T-helper 17 cell (primary cell): ENCODE results near the gene CACNA1E. TPM values are rescaled to one million over a fixed set of nuclear protein-coding genes. Genes with fewer than 3 reads are reported as not detected.

Source experiments
- ATAC-seq: fragments of 150-1000 bp; cut with Tn5 transposase; 2 replicates; pipeline ENCODE4 v1.10.0; 2021; ENCODE audit warnings: mild to moderate bottlenecking, moderate library complexity
- DNase-seq, 3 donors: peaks; one replicate each; pipeline versions ENCODE4 v3.0.0 to v3.0.0-alpha.2; 2020 to 2021
- H3K9me3 ChIP-seq: one replicate; pipeline ENCODE4 v1.7.0; 2013; ENCODE audit warnings: low read length, mild to moderate bottlenecking; ENCODE audit not compliant: control insufficient read depth, poor library complexity, severe bottlenecking
- H3K27ac Mint-ChIP-seq: one replicate; pipeline ENCODE4 v1.8.0; 2022; ENCODE audit warnings: mild to moderate bottlenecking, moderate library complexity, mixed read lengths
- H3K27me3 Mint-ChIP-seq: one replicate; pipeline ENCODE4 v1.8.0; 2022; ENCODE audit warnings: mixed read lengths
- H3K36me3 Mint-ChIP-seq: one replicate; pipeline ENCODE4 v1.8.0; 2022; ENCODE audit warnings: low read depth, mixed read lengths
- H3K4me1 Mint-ChIP-seq: one replicate; pipeline ENCODE4 v1.8.0; 2022; ENCODE audit warnings: mild to moderate bottlenecking, mixed read lengths
- H3K4me3 Mint-ChIP-seq: one replicate; pipeline ENCODE4 v1.8.0; 2022; ENCODE audit warnings: mild to moderate bottlenecking, moderate library complexity, mixed read lengths
- total RNA-seq, 4 donors: library from RNA in 2 of 4; stranded (reverse) in 2 of 4; gene quantifications; one replicate each; pipeline ENCODE4 v1.2.3 and lab custom pipeline; 2022 to 2026

CACNA1E gene
- total RNA-seq, 2 donors from 2014 or later: not detected

DNA sequence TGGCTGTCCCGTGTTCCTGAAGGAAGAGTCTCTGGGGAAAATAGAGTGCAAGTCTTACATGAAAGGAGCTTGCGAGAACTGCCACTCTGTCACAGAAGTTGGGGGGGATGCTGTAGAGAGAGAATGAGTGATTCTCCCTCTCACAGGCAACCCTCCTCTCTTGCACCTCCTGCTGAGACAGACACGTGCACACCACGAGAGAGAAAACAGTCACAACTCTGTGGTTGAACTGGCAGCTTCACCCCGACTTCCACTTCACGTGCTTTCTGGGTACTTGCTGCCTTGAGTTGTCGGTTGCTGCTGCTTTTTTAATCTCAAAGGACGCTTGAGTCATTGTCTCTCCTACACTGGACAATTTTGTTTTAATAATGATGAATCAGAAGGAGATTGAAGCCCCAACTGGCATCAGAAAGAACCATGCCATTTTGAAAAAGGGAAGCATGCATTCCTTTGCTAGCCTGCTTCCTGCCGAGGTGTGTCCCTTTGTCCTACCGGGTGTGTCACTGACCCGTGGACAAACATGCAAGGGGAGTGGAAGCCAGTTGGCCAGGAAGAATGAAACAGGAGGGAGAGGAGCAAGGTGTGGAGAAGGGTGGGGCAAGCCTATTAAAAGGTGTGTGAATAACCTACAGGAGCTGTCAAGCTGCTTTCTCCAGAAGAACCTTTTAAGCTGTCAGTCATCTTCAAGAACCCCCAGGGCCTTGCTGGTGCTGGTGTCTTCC lies 164.2 kb downstream of the CACNA1E start:
- Mint-ChIP-seq H3K36me3 (no peaks in the 10 kb centered on the region), H3K27ac (no peak overlapping the region), H3K27me3 (peaks cover 74% of the 10 kb centered on the region), H3K4me1 (peaks cover 2% of the 10 kb centered on the region), H3K4me3 (no peak overlapping the region)
- no peak for ATAC-seq
- no peak for DNase-seq
- no peaks in the 10 kb centered on the region for H3K9me3 ChIP-seq

DNA sequence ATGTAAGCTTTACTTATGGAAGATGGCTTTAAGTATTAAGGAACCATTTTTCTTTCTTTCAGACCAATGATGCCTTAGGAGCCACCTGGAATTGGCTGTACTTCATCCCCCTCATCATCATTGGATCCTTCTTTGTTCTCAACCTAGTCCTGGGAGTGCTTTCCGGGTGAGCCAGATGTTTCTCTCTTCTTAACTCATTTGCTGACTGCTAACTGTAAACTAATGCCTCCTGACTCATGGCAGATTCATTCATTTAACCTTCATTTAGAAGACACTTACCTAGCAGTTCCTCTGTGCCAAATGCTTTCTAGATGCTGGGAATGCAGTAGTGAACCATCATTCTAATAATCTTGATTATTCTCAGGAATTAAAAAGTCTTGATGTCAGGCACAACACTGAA lies 168.0 kb downstream of the CACNA1E start:
- H3K27ac Mint-ChIP-seq: no peak overlapping the region
- no peak overlapping the region for H3K4me3 Mint-ChIP-seq
- H3K27me3 Mint-ChIP-seq: peaks cover 49% of the 10 kb centered on the region
- peaks cover 2% of the 10 kb centered on the region for H3K4me1 Mint-ChIP-seq
- ATAC-seq: no peak
- H3K36me3 Mint-ChIP-seq: no peaks in the 10 kb centered on the region
- DNase-seq: no peak
- no peaks in the 10 kb centered on the region for H3K9me3 ChIP-seq

DNA sequence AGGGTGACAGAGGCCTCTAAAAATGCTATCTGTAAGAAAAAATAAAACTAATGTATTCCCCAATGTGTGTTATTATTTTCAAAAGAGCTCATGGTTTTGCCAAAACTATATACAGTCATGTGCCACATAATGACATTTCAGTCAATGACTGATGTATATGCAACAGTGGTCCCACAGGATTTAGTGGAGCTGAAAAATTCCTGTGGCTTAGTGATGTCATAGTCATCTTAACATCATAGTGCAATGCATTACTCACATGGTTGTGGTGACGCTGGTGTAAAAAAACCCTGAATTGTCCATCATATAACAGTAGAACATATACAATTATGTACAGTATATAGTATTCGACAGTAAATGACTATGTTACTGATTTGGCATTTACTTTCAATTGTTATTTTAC lies 172.4 kb downstream of the CACNA1E start:
- no peak overlapping the region for H3K27ac Mint-ChIP-seq
- peaks cover 16% of the 10 kb centered on the region for H3K27me3 Mint-ChIP-seq
- H3K4me3 Mint-ChIP-seq: no peak overlapping the region
- DNase-seq (no peak), ATAC-seq (no peak)
- H3K4me1 Mint-ChIP-seq: no peaks in the 10 kb centered on the region
- no peaks in the 10 kb centered on the region for H3K36me3 Mint-ChIP-seq
- H3K9me3 ChIP-seq: no peaks in the 10 kb centered on the region

DNA sequence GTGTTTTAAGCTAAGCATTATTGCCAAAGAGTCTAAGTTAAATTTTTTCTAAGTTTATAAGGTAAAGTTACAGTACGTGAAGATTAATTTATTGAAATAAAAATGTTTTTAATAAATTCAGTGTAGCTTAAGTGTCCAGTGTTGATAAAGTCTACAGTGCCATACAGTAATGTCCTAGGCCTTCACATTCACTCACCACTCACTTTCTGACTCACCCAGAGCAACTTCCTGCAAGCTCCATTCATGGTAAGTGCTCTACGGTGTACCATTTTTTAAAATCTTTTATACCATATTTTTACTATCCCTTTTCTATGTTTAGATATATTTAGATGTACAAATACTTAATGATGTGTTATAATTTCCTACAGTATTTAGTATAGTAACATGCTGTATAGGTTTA lies 173.2 kb downstream of the CACNA1E start:
- ATAC-seq (no peak), DNase-seq (no peak)
- peaks cover 10% of the 10 kb centered on the region for H3K27me3 Mint-ChIP-seq
- no peaks in the 10 kb centered on the region for H3K9me3 ChIP-seq
- no peak overlapping the region for H3K27ac Mint-ChIP-seq
- no peak overlapping the region for H3K4me3 Mint-ChIP-seq
- H3K4me1 Mint-ChIP-seq: no peaks in the 10 kb centered on the region
- H3K36me3 Mint-ChIP-seq: no peaks in the 10 kb centered on the region

DNA sequence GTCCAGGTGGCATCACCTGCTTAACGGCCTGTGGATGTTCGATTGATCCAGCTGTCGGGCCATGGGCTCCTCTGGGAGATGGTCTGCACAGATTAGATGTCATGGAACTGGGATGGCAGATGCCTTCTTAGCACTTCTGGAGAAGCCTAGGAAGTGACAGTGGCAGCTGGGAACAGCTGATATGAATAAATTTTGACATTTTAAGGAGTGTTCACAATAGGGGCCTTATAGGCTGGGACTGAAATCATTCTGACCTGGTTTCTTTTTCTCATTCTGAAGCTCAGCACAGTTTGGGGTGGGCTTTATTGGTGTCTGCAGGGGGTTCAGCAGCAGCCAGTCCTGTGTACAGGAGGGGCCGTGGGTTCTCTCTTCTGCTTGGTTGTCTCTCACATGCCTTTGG lies 175.3 kb downstream of the CACNA1E start:
- DNase-seq: no peak
- Mint-ChIP-seq H3K27me3 (peaks cover 9% of the 10 kb centered on the region), H3K4me3 (no peak overlapping the region), H3K4me1 (no peaks in the 10 kb centered on the region), H3K36me3 (no peaks in the 10 kb centered on the region), H3K27ac (no peak overlapping the region)
- H3K9me3 ChIP-seq: no peaks in the 10 kb centered on the region
- no peak for ATAC-seq

DNA sequence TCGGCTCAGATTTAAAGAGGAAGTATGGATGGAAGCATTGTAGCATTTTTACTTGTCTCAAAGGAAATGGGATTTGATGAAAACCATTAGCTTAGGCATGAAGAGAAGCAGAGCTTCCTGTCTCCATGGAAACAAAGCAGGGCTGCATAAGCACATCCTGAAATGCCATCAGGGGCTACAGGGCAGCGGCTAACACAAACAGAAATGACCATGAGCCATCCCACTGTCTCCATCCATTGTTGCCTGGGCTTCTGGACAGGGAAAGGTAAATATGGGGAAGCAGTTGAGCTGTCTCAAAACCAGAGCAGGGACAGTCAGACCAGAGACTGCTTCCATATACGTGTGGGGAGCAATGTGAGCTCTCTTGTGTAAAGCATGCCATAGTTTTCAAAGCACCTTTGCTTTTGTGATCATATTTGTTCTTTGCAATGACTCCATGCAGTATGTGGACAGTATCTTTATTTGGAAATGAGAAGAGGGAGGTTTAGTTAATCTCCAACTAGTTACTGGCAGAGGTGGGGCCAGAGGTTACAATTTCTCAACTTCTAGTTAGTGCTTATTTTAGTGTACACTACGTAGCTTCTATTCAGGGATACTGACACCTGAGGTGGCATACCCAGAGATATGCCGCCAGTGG lies 176.1 kb downstream of the CACNA1E start:
- peaks cover 8% of the 10 kb centered on the region for H3K27me3 Mint-ChIP-seq
- no peak for ATAC-seq
- H3K36me3 Mint-ChIP-seq: no peaks in the 10 kb centered on the region
- H3K9me3 ChIP-seq: no peaks in the 10 kb centered on the region
- H3K4me1 Mint-ChIP-seq: no peaks in the 10 kb centered on the region
- DNase-seq: no peak
- no peak overlapping the region for H3K27ac Mint-ChIP-seq
- H3K4me3 Mint-ChIP-seq: no peak overlapping the region

DNA sequence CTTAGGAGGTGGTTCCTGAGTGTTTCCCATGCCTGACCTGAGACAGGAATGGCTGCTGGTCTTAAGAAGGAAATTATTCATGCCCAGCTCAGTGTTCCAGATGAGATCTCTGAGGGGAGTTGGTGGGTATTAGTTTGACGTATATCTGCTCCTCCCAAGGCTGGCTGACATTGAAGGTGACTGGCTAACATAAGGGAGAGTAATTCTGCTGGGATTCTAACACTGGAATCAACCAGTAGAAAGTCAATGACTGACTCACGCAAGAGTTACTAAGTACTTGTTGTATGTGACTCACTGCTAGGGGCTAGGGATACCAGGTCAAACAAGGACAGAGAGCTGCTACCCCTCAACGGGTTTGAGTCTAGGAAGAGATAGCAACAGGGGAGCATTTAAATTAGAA lies 177.3 kb downstream of the CACNA1E start:
- no peak overlapping the region for H3K27ac Mint-ChIP-seq
- no peaks in the 10 kb centered on the region for H3K4me1 Mint-ChIP-seq
- DNase-seq (no peak), ATAC-seq (no peak)
- H3K4me3 Mint-ChIP-seq: no peak overlapping the region
- no peaks in the 10 kb centered on the region for H3K9me3 ChIP-seq
- no peaks in the 10 kb centered on the region for H3K36me3 Mint-ChIP-seq
- H3K27me3 Mint-ChIP-seq: peaks cover 13% of the 10 kb centered on the region

DNA sequence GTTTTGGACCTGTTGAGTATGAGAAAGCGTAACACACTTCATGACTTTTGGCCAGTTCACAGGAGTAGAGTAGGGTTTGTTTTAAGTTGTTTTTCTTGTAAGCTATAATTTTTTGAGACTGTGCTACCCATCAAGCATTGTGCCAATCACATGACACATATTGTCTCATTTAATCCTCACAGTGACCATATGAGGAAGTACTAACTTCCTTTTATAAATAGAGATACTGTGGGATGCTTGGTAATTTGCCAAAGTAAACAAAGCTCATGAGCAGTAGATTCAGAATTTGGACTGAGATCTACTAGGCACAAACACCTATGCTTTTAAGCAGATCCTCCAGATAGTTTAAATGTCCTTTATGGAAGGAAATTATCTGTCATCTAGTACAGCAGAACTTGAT lies 178.3 kb downstream of the CACNA1E start:
- no peaks in the 10 kb centered on the region for H3K4me1 Mint-ChIP-seq
- H3K4me3 Mint-ChIP-seq: no peak overlapping the region
- peaks cover 13% of the 10 kb centered on the region for H3K27me3 Mint-ChIP-seq
- ATAC-seq (no peak), DNase-seq (no peak)
- no peaks in the 10 kb centered on the region for H3K9me3 ChIP-seq
- no peaks in the 10 kb centered on the region for H3K36me3 Mint-ChIP-seq
- no peak overlapping the region for H3K27ac Mint-ChIP-seq

DNA sequence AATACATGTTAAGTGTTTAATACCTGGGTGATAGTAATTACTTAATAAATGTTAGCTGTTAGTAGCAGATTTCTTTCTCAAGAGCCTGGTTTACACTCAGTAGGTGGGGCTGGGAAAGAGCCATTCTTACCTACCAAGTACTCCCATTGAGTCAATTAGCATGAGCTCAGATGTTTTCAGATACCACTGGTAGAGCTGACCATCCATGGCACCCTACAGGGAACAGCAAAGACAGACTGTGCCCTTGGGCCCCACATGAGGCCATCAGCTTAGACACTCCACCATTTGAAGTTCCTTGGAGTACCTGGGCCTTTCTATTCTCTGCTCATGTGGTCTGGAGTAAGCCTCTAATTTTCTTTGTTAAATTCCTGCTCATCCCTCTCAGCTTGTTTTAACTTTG lies 179.3 kb downstream of the CACNA1E start:
- H3K27ac Mint-ChIP-seq: no peak overlapping the region
- H3K27me3 Mint-ChIP-seq: peaks cover 19% of the 10 kb centered on the region
- ATAC-seq: no peak

DNA sequence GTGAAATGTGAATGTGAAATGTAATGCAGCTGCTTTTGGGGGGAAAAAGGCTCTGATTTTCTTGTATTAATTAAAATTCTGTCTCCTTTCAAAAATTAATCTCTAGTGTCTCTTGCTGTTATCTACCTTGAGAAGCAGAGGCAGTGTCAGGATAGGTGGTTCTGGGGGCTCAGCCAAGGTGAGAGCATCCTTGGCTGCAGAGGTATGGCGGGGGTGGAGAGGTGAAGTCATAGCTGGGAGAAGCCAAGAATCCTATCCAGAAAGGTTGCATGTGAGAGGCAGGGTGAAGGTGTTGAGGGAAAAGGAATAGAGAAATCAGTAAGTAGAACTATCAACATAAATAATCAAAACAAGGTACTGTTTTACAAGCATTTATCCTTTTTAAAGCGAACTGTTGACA lies 181.2 kb downstream of the CACNA1E start:
- H3K36me3 Mint-ChIP-seq: no peaks in the 10 kb centered on the region
- ATAC-seq (no peak), DNase-seq (no peak)
- H3K27ac Mint-ChIP-seq: no peak overlapping the region
- no peaks in the 10 kb centered on the region for H3K9me3 ChIP-seq
- H3K4me1 Mint-ChIP-seq: no peaks in the 10 kb centered on the region
- peaks cover 14% of the 10 kb centered on the region for H3K27me3 Mint-ChIP-seq
- H3K4me3 Mint-ChIP-seq: no peak overlapping the region

More for the DNA sequence above, 179.3 kb downstream of the CACNA1E start:
- no peak overlapping the region for H3K4me3 Mint-ChIP-seq
- H3K9me3 ChIP-seq: no peaks in the 10 kb centered on the region
- no peaks in the 10 kb centered on the region for H3K36me3 Mint-ChIP-seq
- DNase-seq: no peak
- no peaks in the 10 kb centered on the region for H3K4me1 Mint-ChIP-seq

DNA sequence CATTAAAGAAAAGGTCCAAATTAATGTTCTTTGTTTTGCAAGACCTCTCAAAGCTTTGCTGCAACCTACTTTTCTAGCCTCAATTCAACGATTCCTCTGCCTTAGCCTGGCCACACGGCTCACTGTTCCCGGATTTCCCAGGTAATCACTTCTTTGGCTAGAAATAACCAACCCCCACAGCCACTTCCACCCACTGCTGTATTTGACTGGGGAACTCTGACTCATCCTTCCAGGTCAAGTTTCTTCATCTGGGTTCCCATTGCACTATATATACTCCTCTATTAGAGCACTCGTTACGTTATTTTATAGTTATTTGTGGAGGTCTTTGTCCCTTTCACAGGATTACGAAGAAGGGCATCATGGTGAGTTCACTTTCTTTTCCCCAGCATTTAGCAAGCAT lies 185.9 kb downstream of the CACNA1E start:
- Mint-ChIP-seq H3K36me3 (no peaks in the 10 kb centered on the region), H3K27ac (no peak overlapping the region), H3K27me3 (peaks cover 33% of the 10 kb centered on the region), H3K4me1 (no peaks in the 10 kb centered on the region), H3K4me3 (no peak overlapping the region)
- no peaks in the 10 kb centered on the region for H3K9me3 ChIP-seq
- no peak for DNase-seq
- ATAC-seq: no peak

DNA sequence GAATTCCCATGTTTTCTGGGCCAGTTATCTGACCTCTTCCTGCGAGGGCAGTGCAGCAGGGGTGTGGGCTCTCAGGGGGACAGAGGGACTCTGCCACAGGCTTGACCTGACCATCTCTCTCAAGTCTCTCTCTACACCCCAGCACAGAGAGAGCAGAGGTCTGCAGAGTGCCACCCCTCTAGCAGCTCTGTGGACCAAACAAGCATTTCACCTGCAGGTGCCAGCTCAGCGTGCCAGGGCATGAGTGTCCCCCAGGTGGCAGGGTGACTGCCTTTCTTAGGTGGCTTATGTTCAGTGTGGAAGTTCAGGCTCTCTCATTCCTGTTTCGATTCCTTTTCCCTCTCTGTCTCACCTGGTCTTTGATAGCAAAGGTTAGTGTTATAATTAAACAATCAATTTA lies 191.3 kb downstream of the CACNA1E start:
- peaks cover 4% of the 10 kb centered on the region for H3K4me1 Mint-ChIP-seq
- ATAC-seq: no peak
- no peak for DNase-seq

DNA sequence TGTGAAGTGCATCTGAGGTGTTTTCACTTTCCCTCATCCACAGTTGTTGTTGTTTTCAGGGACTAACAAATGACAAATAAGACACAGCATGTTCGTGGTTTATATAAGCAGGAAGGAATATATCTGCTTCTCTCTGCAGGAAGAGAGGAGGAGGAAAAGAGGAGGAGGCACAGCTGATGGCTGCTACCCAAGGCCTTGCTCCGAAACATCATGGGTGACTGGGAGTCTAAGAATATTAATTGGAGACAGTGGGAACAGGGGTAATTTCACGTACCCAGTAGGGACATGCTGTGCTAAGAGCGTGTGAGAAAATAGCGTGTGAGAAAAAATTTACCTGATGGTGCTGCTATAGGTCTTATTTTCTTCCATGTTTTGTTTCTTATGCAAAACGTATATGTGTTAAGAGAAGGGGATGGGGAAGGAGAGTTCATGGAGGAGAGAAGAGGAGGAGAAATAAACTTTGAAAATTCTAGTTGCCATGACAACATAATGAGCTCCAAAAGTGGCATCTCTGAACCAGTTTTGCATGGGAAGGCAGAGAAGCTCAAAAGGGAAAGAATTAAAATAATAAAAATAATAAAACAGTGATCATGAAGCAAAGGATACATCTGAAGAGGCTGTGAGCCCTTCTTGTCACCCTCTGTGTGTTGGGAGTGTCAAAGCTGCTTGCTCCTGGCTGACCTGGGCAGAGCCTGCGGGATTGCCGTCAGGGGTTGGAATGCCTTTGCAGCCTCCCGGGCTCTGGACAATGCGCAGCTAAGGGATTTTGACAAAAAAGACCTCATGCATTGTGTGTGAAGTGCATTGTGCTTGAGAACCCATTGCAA lies 192.0 kb downstream of the CACNA1E start:
- Mint-ChIP-seq H3K27me3 (peaks cover 51% of the 10 kb centered on the region), H3K36me3 (no peaks in the 10 kb centered on the region), H3K4me3 (no peak overlapping the region), H3K27ac (no peak overlapping the region), H3K4me1 (peaks cover 4% of the 10 kb centered on the region)
- DNase-seq (no peak), ATAC-seq (no peak)
- H3K9me3 ChIP-seq: no peaks in the 10 kb centered on the region

More for the DNA sequence above, 191.3 kb downstream of the CACNA1E start:
- no peaks in the 10 kb centered on the region for H3K36me3 Mint-ChIP-seq
- no peak overlapping the region for H3K27ac Mint-ChIP-seq
- H3K4me3 Mint-ChIP-seq: no peak overlapping the region
- H3K27me3 Mint-ChIP-seq: peaks cover 53% of the 10 kb centered on the region
- no peaks in the 10 kb centered on the region for H3K9me3 ChIP-seq
